ENCODE results near the gene DLG3.

Gene DLG3

GRCh38 chrX:70552130-70552704 lies 107.6 kb downstream of the DLG3 start:
- DNase-seq (ENCODE audit: extremely low spot score) = no peak
- TF ChIP-seq FOXK2 (IDR thresholded peaks at IDR 0.05) = no peak
- TF ChIP-seq PKNOX1 (IDR thresholded peaks at IDR 0.05) = 0 out of 2 replicates have a peak, but pooled peaks have one; percentile 18
- no peak for TF ChIP-seq BHLHE40 (IDR thresholded peaks at IDR 0.05; ENCODE audit: borderline replicate concordance)
- no peak for TF ChIP-seq ELF4 (IDR thresholded peaks at IDR 0.05)
- no peak for TF ChIP-seq TARDBP (IDR thresholded peaks at IDR 0.05)
- TF ChIP-seq SUZ12 (IDR thresholded peaks at IDR 0.05) = no peak
- ChIA-PET CTCF (interaction anchor here (0.8 to 2.2 kb wide), 2 partner anchors 100 kb away, joined by 5 to 8 read pairs; no protein-coding TSS in a partner anchor), POLR2A (no interaction called here)

GRCh38 chrX:70553516-70553915 lies 108.9 kb downstream of the DLG3 start:
- TF ChIP-seq CTBP1 (IDR thresholded peaks at IDR 0.05; ENCODE audit: borderline replicate concordance) = no peak
- TF ChIP-seq L3MBTL2 (conservative IDR thresholded peaks at IDR 0.05) = no peak
- no peak for TF ChIP-seq BHLHE40 (IDR thresholded peaks at IDR 0.05; ENCODE audit: borderline replicate concordance)
- TF ChIP-seq LEF1 (IDR thresholded peaks at IDR 0.05; ENCODE audit: borderline replicate concordance) = no peak
- no peak for TF ChIP-seq HDGF (IDR thresholded peaks at IDR 0.05; ENCODE audit: borderline replicate concordance)
- TF ChIP-seq ELF4 (IDR thresholded peaks at IDR 0.05) = no peak
- no peak for TF ChIP-seq SUZ12 (IDR thresholded peaks at IDR 0.05)
- TF ChIP-seq ARNT (IDR thresholded peaks at IDR 0.05) = no peak
- no peak for TF ChIP-seq PKNOX1 (IDR thresholded peaks at IDR 0.05)
- no peak for TF ChIP-seq NFRKB (IDR thresholded peaks at IDR 0.05)
- TF ChIP-seq ZNF384 (IDR thresholded peaks at IDR 0.05) = no peak
- no peak for TF ChIP-seq FOXA1 (IDR thresholded peaks at IDR 0.05)
- no peak for DNase-seq (ENCODE audit: extremely low spot score)
- POLR2A ChIA-PET = interaction anchor here (1.0 kb wide), 1 partner anchor 75 kb away, joined by 3 read pairs; no protein-coding TSS in a partner anchor
- CTCF ChIA-PET = interaction anchor here (0.6 to 2.2 kb wide), 4 partner anchors 8 to 113 kb away, joined by 3 to 8 read pairs (median 4); no protein-coding TSS in a partner anchor

GRCh38 chrX:70554081-70554480 lies 109.4 kb downstream of the DLG3 start:
- ChIA-PET CTCF (interaction anchor here (0.6 to 2.2 kb wide), 4 partner anchors 9 to 109 kb away, joined by 3 to 8 read pairs (median 3); no protein-coding TSS in a partner anchor), POLR2A (interaction anchor here (1.0 kb wide), 1 partner anchor 76 kb away, joined by 3 read pairs; no protein-coding TSS in a partner anchor)
- TF ChIP-seq ELF4 (IDR thresholded peaks at IDR 0.05) (no peak), CTBP1 (IDR thresholded peaks at IDR 0.05; ENCODE audit: borderline replicate concordance) (no peak), NFRKB (IDR thresholded peaks at IDR 0.05) (no peak), BHLHE40 (IDR thresholded peaks at IDR 0.05; ENCODE audit: borderline replicate concordance) (no peak)
- DNase-seq (ENCODE audit: extremely low spot score) = no peak

- POLR2A ChIA-PET = interaction anchor here (1.0 kb wide), 1 partner anchor 76 kb away, joined by 3 read pairs; no protein-coding TSS in a partner anchor
- CTCF ChIA-PET = interaction anchor here (0.7 to 2.2 kb wide), 3 partner anchors 40 to 109 kb away, joined by 3 to 8 read pairs (median 3); no protein-coding TSS in a partner anchor
- no peak for DNase-seq (ENCODE audit: extremely low spot score)
- no peak for TF ChIP-seq ELF4 (IDR thresholded peaks at IDR 0.05)
- no peak for TF ChIP-seq PKNOX1 (IDR thresholded peaks at IDR 0.05)
- TF ChIP-seq HDGF (IDR thresholded peaks at IDR 0.05; ENCODE audit: borderline replicate concordance) = no peak
- no peak for TF ChIP-seq ARNT (IDR thresholded peaks at IDR 0.05)
- TF ChIP-seq L3MBTL2 (conservative IDR thresholded peaks at IDR 0.05) = no peak
- TF ChIP-seq FOXM1 (IDR thresholded peaks at IDR 0.05; ENCODE audit: borderline replicate concordance) = no peak
- TF ChIP-seq SUZ12 (IDR thresholded peaks at IDR 0.05) = no peak
- no peak for TF ChIP-seq CTBP1 (IDR thresholded peaks at IDR 0.05; ENCODE audit: borderline replicate concordance)
- TF ChIP-seq NFRKB (IDR thresholded peaks at IDR 0.05) = no peak
- no peak for TF ChIP-seq LEF1 (IDR thresholded peaks at IDR 0.05; ENCODE audit: borderline replicate concordance)
- TF ChIP-seq ZNF384 (IDR thresholded peaks at IDR 0.05) = no peak
- TF ChIP-seq FOXA1 (IDR thresholded peaks at IDR 0.05) = no peak
- no peak for TF ChIP-seq FOXK2 (IDR thresholded peaks at IDR 0.05)
- TF ChIP-seq TARDBP (IDR thresholded peaks at IDR 0.05) = no peak
- TF ChIP-seq SP1 (IDR thresholded peaks at IDR 0.05) = no peak
- no peak for TF ChIP-seq BHLHE40 (IDR thresholded peaks at IDR 0.05; ENCODE audit: borderline replicate concordance)
These were observed 109.9 kb downstream of the DLG3 start for GRCh38 chrX:70554523-70554922.

GRCh38 chrX:70554948-70555347 lies 110.3 kb downstream of the DLG3 start:
- no peak for DNase-seq (ENCODE audit: extremely low spot score)
- CTCF ChIA-PET = interaction anchor here (1.2 kb wide), 1 partner anchor 39 kb away, joined by 3 read pairs; no protein-coding TSS in a partner anchor
- no peak for TF ChIP-seq PKNOX1 (IDR thresholded peaks at IDR 0.05)
- TF ChIP-seq FOXK2 (IDR thresholded peaks at IDR 0.05) = no peak
- TF ChIP-seq LEF1 (IDR thresholded peaks at IDR 0.05; ENCODE audit: borderline replicate concordance) = no peak
- TF ChIP-seq FOXM1 (IDR thresholded peaks at IDR 0.05; ENCODE audit: borderline replicate concordance) = no peak
- no peak for TF ChIP-seq ARNT (IDR thresholded peaks at IDR 0.05)
- no peak for TF ChIP-seq SUZ12 (IDR thresholded peaks at IDR 0.05)
- TF ChIP-seq NFRKB (IDR thresholded peaks at IDR 0.05) = no peak
- TF ChIP-seq SP1 (IDR thresholded peaks at IDR 0.05) = no peak
- POLR2A ChIA-PET = no interaction called here
